HepG2 (cell line): Measurements from ENCODE around the gene HTR2A. TPM values are rescaled to one million over a fixed set of nuclear protein-coding genes. Genes with fewer than 3 reads are reported as not detected.

ENCODE experiments used
- ATAC-seq: fragments of 200-7000 bp; cut with Tn5 transposase; 3 replicates; pipeline ENCODE4 v1.9.1; 2020; ENCODE audit warnings: mild to moderate bottlenecking, moderate library complexity
- BruUV-seq: library from RNA; stranded (reverse); fragments of 400-500 nt; replicated peaks from 2 replicates; lab custom pipeline; 2021; lab: Mats Ljungman, UMichigan
- CTCF ChIA-PET: fragments of 300-600 bp; formaldehyde crosslinking; extraction: SDS; loops from one replicate; lab custom pipeline; 2021; ENCODE audit warnings: low total read pairs, inconsistent platforms, low intra/inter-chr PET ratio; lab: Yijun Ruan, JAX
- POLR2A ChIA-PET: fragments of 350-600 bp; sonication (Branson Sonifier 250); formaldehyde crosslinking; loops from one replicate; lab custom pipeline; 2020; ENCODE audit warnings: antibody characterized with exemption, inconsistent platforms; lab: Yijun Ruan, JAX
- DNase-seq: peaks from one replicate; pipeline ENCODE4 v3.0.0-alpha.2; 2015; ENCODE audit warnings: low spot score
- FAIRE-seq: peaks from 3 replicates; lab custom pipeline; 2011; peaks lifted over from hg19 to GRCh38; lab: Jason Lieb, UNC
- H2AFZ ChIP-seq: one replicate; pipeline ENCODE4 v1.6.1; 2011; ENCODE audit warnings: low read length, inconsistent platforms
- H3K27ac ChIP-seq: fragments of 300-600 bp; 3 replicates; pipeline ENCODE4 v1.8.0; 2011; ENCODE audit warnings: mixed run types, mild to moderate bottlenecking, mixed read lengths, low read length, inconsistent platforms; ENCODE audit not compliant: insufficient read depth; ENCODE audit errors: extremely low read length
- H3K27me3 ChIP-seq, 2 experiments: fragments of 200-600 bp in 1 of 2; 2 replicates in 1 of 2; 3 replicates in 1 of 2; pipeline versions ENCODE4 v1.6.0 to v1.8.0; 2011; ENCODE audit warnings: low read length in 2 of 2, mild to moderate bottlenecking in 2 of 2, moderate library complexity in 2 of 2, inconsistent platforms in 1 of 2; ENCODE audit not compliant: insufficient read depth in 2 of 2, control insufficient read depth in 1 of 2
- H3K36me3 ChIP-seq, 2 experiments: fragments of 200-600 bp in 1 of 2; replicated peaks in 1 of 2; 2 replicates in 1 of 2; 3 replicates in 1 of 2; pipeline versions ENCODE4 v1.5.1 to v1.8.0; 2011; ENCODE audit warnings: low read length in 2 of 2, inconsistent platforms in 1 of 2; ENCODE audit not compliant: insufficient read depth in 2 of 2, control insufficient read depth in 1 of 2
- H3K4me1 ChIP-seq: 2 replicates; pipeline ENCODE4 v1.5.1; 2012; ENCODE audit warnings: low read length, inconsistent platforms; ENCODE audit not compliant: insufficient read depth
- H3K4me2 ChIP-seq: 2 replicates; pipeline ENCODE4 v1.6.0; 2011; ENCODE audit warnings: low read depth, low read length, inconsistent platforms
- H3K4me3 ChIP-seq, 3 experiments: fragments of 200-600 bp in 1 of 3; sonication (generic), shearing (Covaris generic) in 1 of 3; replicated peaks in 1 of 3; 2 replicates each; pipeline ENCODE4 v1.5.1; 2011 to 2016; ENCODE audit warnings: low read length in 3 of 3, inconsistent platforms in 2 of 3, low read depth in 2 of 3, mild to moderate bottlenecking in 2 of 3, control low read depth in 1 of 3, mixed read lengths in 1 of 3; ENCODE audit not compliant: insufficient read depth in 1 of 3
- H3K79me2 ChIP-seq: one replicate; pipeline ENCODE4 v1.6.1; 2011; ENCODE audit warnings: low read length, inconsistent platforms; ENCODE audit not compliant: insufficient read depth
- H3K9ac ChIP-seq: 2 replicates; pipeline ENCODE4 v1.6.0; 2011; ENCODE audit warnings: mild to moderate bottlenecking, low read depth, low read length, inconsistent platforms; ENCODE audit not compliant: insufficient read depth
- H3K9me3 ChIP-seq: 2 replicates; pipeline ENCODE4 v1.5.1; 2012; ENCODE audit warnings: mild to moderate bottlenecking, low read length
- H4K20me1 ChIP-seq: 2 replicates; pipeline ENCODE4 v1.6.0; 2011; ENCODE audit warnings: inconsistent platforms, mild to moderate bottlenecking, low read length, moderate library complexity; ENCODE audit not compliant: insufficient read depth
- KDM2A ChIP-seq: sonication (generic); formaldehyde crosslinking; IDR thresholded peaks from 2 replicates; pipeline ENCODE4 v1.4.0; 2020; ENCODE audit warnings: low read depth, missing genetic modification reagents, borderline replicate concordance
- KMT2B ChIP-seq: IDR thresholded peaks from 2 replicates; pipeline ENCODE4 v1.6.1; 2016; ENCODE audit warnings: missing genetic modification reagents, missing compliant biosample characterization
- MIER2 ChIP-seq: IDR thresholded peaks from 2 replicates; pipeline ENCODE4 v1.6.1; 2016; ENCODE audit warnings: missing biosample characterization, missing genetic modification reagents
- MTA1 ChIP-seq: sonication (generic); formaldehyde crosslinking; IDR thresholded peaks from 2 replicates; pipeline ENCODE4 v1.4.0; 2020; ENCODE audit warnings: missing genetic modification reagents, mild to moderate bottlenecking, borderline replicate concordance
- MTF1 ChIP-seq: sonication (generic); formaldehyde crosslinking; IDR thresholded peaks from 2 replicates; pipeline ENCODE4 v1.5.0; 2020; ENCODE audit warnings: missing genetic modification reagents
- NCOA1 ChIP-seq: sonication (generic); formaldehyde crosslinking; IDR thresholded peaks from 2 replicates; pipeline ENCODE4 v1.9.0; 2021; ENCODE audit warnings: missing genetic modification reagents
- PRMT3 ChIP-seq: sonication (generic); formaldehyde crosslinking; IDR thresholded peaks from 2 replicates; pipeline ENCODE4 v1.8.1; 2022; ENCODE audit warnings: low read depth, mild to moderate bottlenecking, moderate library complexity, missing genetic modification reagents, borderline replicate concordance
- SETDB1 ChIP-seq: sonication (generic); formaldehyde crosslinking; IDR thresholded peaks from 2 replicates; pipeline ENCODE4 v1.5.1; 2020; ENCODE audit warnings: missing genetic modification reagents, mild to moderate bottlenecking, borderline replicate concordance
- SKI ChIP-seq: fragments of 450-650 bp; IDR thresholded peaks from one replicate; pipeline ENCODE4 v1.6.1; 2018; ENCODE audit warnings: mild to moderate bottlenecking; ENCODE audit not compliant: partially characterized antibody
- ZFP36L1 ChIP-seq: sonication (generic); formaldehyde crosslinking; IDR thresholded peaks from 2 replicates; pipeline ENCODE4 v1.8.0; 2022; ENCODE audit warnings: mild to moderate bottlenecking, missing genetic modification reagents, moderate library complexity
- ZNF235 ChIP-seq: sonication (generic); formaldehyde crosslinking; IDR thresholded peaks from 2 replicates; pipeline ENCODE4 v1.8.1; 2023; ENCODE audit warnings: mild to moderate bottlenecking, missing genetic modification reagents, borderline replicate concordance
- ZNF572 ChIP-seq: sonication (generic); formaldehyde crosslinking; IDR thresholded peaks from 2 replicates; pipeline ENCODE4 v1.5.1; 2020; ENCODE audit warnings: mild to moderate bottlenecking, missing genetic modification reagents
- ZNF790 ChIP-seq: sonication (generic); formaldehyde crosslinking; IDR thresholded peaks from 2 replicates; pipeline ENCODE4 v1.8.0; 2022; ENCODE audit warnings: missing genetic modification reagents, mild to moderate bottlenecking, borderline replicate concordance
- ZNF792 ChIP-seq: IDR thresholded peaks from 2 replicates; pipeline ENCODE4 v1.6.1; 2016
- WGBS: methylation state at CpG from one replicate; pipeline ENCODE4 v1.1.6; 2017; ENCODE audit warnings: low lambda C conversion rate; 5-methylcytosine and 5-hydroxymethylcytosine counted together
- in situ Hi-C: cut with HindIII; loops from 2 replicates; pipeline ENCODE4 v1.10.0; 2017; ENCODE audit warnings: low pct_unique_long_range_greater_than_20kb; ENCODE audit not compliant: extremely low pct_ligation_motif_present
- intact Hi-C: fragments of 100-400 bp; cut with micrococcal nuclease; formaldehyde crosslinking; loops from one replicate; pipeline ENCODE4 v1.10.0; 2022; ENCODE audit not compliant: unreplicated experiment
- polyA plus RNA-seq, 8 experiments: library from polyadenylated mRNA; depleted of rRNA in 3 of 8; stranded (reverse) in 7 of 8; unstranded in 1 of 8; fragments of >200 nt; fragmentation: Illumina TruSeq in 4 of 8; extraction: Trizol in 4 of 8; gene quantifications; 2 replicates each; pipeline versions ENCODE4 v1.2.1 to v1.2.3, GENCODE V29; 2011 to 2016; ENCODE audit warnings: low read depth in 4 of 8, missing spikeins in 1 of 8, mixed read lengths in 1 of 8; ENCODE audit not compliant: insufficient read depth in 1 of 8
- total RNA-seq, 5 experiments: library from RNA; depleted of rRNA; stranded (reverse); fragments of >200 nt; fragmentation: Illumina TruSeq; extraction: Trizol; gene quantifications; 2 replicates each; pipeline ENCODE4 v1.2.3, GENCODE V29; 2016; ENCODE audit warnings: low read depth in 1 of 5
- TF ChIP-seq, protein P1 (sequence below): IDR thresholded peaks from 2 replicates; pipeline ENCODE4 v1.6.1; 2016
- TF ChIP-seq, protein P2 (sequence below): sonication (generic); formaldehyde crosslinking; IDR thresholded peaks from 2 replicates; pipeline ENCODE4 v1.4.0; 2020; ENCODE audit warnings: missing genetic modification reagents
- TF ChIP-seq, protein P3 (sequence below): IDR thresholded peaks from 2 replicates; pipeline ENCODE4 v1.6.1; 2012; ENCODE audit warnings: low read length, improper control_type of control experiment

Gene HTR2A
- total and polyA plus RNA-seq, 2 of the 13 experiments (the other 11 are each of a cell fraction or from before 2014, with no cell fraction given), result not detected

DNA sequence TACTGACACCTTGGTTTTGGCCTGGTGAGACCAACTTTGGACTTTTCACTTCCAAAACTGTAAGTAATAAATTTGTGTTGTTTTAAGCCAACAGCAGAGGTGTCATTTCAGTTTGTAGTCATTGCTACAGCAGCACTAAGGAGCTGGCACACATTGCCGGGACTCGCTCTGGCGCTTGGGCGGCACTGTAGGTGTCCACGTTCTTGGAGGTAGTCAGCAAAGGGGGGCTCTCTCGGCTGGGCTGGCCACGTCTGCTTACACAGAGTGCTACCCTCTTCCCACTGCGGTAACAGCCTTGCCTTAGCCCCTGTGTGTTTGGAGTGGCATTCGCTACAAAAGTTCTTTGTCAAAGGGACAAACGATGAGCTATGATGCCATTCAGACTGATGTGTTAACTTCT lies 44.7 kb downstream of the HTR2A start:
- BruUV-seq, result no TSS peak
- FAIRE-seq, result no peak
- Histone ChIP-seq H3K4me2 (no peak overlapping the region), H3K27me3 (peaks cover 0 to 14% of the 10 kb centered on the region in 2 experiments; a peak in 3 of 5 replicates), H2AFZ (no peak overlapping the region), H3K79me2 (no peaks in the 10 kb centered on the region), H3K9ac (no peak overlapping the region), H3K4me1 (no peaks in the 10 kb centered on the region), H4K20me1 (no peaks in the 10 kb centered on the region), H3K27ac (no peak overlapping the region), H3K9me3 (no peaks in the 10 kb centered on the region), H3K4me3 (no peak overlapping the region), H3K36me3 (no peaks in the 10 kb centered on the region)
- DNase-seq, result no peak
- 57% methylated on average over 9 of the region's 10 CpGs for WGBS
- TF ChIP-seq NCOA1 (CRISPR knock-in tag) (no peak), MIER2 (CRISPR knock-in tag) (no peak), PRMT3 (CRISPR knock-in tag) (no peak), ZNF572 (CRISPR knock-in tag) (no peak), SKI (no peak), ZNF790 (CRISPR knock-in tag) (no peak), ZFP36L1 (no peak), ZNF792 (CRISPR knock-in tag) (no peak), MTF1 (no peak), KMT2B (CRISPR knock-in tag) (no peak), ZNF235 (CRISPR knock-in tag) (no peak), MTA1 (CRISPR knock-in tag) (no peak), KDM2A (CRISPR knock-in tag) (no peak), SETDB1 (CRISPR knock-in tag) (no peak)
- TF ChIP-seq, protein P1, sequence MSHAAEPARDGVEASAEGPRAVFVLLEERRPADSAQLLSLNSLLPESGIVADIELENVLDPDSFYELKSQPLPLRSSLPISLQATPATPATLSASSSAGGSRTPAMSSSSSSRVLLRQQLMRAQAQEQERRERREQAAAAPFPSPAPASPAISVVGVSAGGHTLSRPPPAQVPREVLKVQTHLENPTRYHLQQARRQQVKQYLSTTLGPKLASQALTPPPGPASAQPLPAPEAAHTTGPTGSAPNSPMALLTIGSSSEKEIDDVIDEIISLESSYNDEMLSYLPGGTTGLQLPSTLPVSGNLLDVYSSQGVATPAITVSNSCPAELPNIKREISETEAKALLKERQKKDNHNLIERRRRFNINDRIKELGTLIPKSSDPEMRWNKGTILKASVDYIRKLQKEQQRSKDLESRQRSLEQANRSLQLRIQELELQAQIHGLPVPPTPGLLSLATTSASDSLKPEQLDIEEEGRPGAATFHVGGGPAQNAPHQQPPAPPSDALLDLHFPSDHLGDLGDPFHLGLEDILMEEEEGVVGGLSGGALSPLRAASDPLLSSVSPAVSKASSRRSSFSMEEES (CRISPR knock-in tag), result no peak
- TF ChIP-seq, protein P2, sequence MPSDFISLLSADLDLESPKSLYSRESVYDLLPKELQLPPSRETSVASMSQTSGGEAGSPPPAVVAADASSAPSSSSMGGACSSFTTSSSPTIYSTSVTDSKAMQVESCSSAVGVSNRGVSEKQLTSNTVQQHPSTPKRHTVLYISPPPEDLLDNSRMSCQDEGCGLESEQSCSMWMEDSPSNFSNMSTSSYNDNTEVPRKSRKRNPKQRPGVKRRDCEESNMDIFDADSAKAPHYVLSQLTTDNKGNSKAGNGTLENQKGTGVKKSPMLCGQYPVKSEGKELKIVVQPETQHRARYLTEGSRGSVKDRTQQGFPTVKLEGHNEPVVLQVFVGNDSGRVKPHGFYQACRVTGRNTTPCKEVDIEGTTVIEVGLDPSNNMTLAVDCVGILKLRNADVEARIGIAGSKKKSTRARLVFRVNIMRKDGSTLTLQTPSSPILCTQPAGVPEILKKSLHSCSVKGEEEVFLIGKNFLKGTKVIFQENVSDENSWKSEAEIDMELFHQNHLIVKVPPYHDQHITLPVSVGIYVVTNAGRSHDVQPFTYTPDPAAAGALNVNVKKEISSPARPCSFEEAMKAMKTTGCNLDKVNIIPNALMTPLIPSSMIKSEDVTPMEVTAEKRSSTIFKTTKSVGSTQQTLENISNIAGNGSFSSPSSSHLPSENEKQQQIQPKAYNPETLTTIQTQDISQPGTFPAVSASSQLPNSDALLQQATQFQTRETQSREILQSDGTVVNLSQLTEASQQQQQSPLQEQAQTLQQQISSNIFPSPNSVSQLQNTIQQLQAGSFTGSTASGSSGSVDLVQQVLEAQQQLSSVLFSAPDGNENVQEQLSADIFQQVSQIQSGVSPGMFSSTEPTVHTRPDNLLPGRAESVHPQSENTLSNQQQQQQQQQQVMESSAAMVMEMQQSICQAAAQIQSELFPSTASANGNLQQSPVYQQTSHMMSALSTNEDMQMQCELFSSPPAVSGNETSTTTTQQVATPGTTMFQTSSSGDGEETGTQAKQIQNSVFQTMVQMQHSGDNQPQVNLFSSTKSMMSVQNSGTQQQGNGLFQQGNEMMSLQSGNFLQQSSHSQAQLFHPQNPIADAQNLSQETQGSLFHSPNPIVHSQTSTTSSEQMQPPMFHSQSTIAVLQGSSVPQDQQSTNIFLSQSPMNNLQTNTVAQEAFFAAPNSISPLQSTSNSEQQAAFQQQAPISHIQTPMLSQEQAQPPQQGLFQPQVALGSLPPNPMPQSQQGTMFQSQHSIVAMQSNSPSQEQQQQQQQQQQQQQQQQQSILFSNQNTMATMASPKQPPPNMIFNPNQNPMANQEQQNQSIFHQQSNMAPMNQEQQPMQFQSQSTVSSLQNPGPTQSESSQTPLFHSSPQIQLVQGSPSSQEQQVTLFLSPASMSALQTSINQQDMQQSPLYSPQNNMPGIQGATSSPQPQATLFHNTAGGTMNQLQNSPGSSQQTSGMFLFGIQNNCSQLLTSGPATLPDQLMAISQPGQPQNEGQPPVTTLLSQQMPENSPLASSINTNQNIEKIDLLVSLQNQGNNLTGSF (CRISPR knock-in tag), result no peak
- TF ChIP-seq, protein P3, sequence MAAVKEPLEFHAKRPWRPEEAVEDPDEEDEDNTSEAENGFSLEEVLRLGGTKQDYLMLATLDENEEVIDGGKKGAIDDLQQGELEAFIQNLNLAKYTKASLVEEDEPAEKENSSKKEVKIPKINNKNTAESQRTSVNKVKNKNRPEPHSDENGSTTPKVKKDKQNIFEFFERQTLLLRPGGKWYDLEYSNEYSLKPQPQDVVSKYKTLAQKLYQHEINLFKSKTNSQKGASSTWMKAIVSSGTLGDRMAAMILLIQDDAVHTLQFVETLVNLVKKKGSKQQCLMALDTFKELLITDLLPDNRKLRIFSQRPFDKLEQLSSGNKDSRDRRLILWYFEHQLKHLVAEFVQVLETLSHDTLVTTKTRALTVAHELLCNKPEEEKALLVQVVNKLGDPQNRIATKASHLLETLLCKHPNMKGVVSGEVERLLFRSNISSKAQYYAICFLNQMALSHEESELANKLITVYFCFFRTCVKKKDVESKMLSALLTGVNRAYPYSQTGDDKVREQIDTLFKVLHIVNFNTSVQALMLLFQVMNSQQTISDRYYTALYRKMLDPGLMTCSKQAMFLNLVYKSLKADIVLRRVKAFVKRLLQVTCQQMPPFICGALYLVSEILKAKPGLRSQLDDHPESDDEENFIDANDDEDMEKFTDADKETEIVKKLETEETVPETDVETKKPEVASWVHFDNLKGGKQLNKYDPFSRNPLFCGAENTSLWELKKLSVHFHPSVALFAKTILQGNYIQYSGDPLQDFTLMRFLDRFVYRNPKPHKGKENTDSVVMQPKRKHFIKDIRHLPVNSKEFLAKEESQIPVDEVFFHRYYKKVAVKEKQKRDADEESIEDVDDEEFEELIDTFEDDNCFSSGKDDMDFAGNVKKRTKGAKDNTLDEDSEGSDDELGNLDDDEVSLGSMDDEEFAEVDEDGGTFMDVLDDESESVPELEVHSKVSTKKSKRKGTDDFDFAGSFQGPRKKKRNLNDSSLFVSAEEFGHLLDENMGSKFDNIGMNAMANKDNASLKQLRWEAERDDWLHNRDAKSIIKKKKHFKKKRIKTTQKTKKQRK, result no peak
- POLR2A ChIA-PET, result no interaction called here
- intact Hi-C loops, result no loop called here
- in situ Hi-C loops, result no loop called here
- CTCF ChIA-PET, result no interaction called here
- no peak for ATAC-seq
